GM23248 (cell line): ENCODE measurements around the gene GDI1.

Source experiments
- EZH2 ChIP-seq: fragments of 200-600 bp; sonication (generic); IDR thresholded peaks from 2 replicates; pipeline ENCODE4 v1.6.1; 2018; ENCODE audit warnings: antibody characterized with exemption, mild to moderate bottlenecking; ENCODE audit not compliant: insufficient read depth, poor library complexity, severe bottlenecking
- EZH2phosphoT487 ChIP-seq: fragments of 200-600 bp; sonication (generic); IDR thresholded peaks from 2 replicates; pipeline ENCODE4 v1.6.1; 2018; ENCODE audit warnings: antibody characterized with exemption, moderate library complexity, mild to moderate bottlenecking, low read depth; ENCODE audit not compliant: insufficient read depth

DNA sequence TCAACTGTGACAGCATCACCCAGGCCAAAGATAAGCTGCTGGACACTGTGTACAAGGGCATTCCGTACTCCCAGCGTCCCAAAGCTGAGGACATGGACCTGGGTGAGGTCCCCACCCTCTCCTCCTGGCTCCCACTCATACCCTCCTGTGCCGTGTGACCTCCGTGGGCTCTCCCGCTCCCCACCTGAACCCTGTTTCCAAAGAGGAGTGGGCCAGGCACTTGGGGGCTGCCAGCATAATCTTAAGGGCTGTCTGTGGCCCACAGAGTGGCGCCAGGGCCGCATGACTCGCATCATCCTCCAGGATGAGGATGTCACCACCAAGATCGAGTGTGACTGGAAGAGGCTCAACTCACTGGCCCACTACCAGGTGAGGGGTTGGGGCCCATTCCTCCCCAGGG is 32.2 kb downstream of the GDI1 start:
- TF ChIP-seq EZH2 (no peak), EZH2phosphoT487 (no peak)
